HG03565 (cell line): Measurements from ENCODE around the gene ATP7A.
A peak's percentile ranks its signal among the peaks of the same experiment; 100 is the strongest.
"Not testable (repeated sequence)": the region's sequence is repeated elsewhere in the genome, so short reads cannot be mapped to it uniquely, and the experiment has no call there.

Experiments
- ATAC-seq: cut with Tn5 transposase; IDR thresholded peaks from one replicate; pipeline ENCODE4 v1.9.1; 2021; ENCODE audit warnings: mild to moderate bottlenecking, moderate library complexity; ENCODE audit not compliant: unreplicated experiment

ATP7A gene

GRCh38 chrX:77910108-77910840 lies at the start of gene ATP7A:
TSS of gene ATP7A (plus strand) at chrX:77910693. CDS start at chrX:77971642, 60,949 bp downstream.
- ATAC-seq = peak; percentile 76

- no peak for ATAC-seq
Observed at GRCh38 chrX:77875372-77875771, 35.1 kb upstream of the ATP7A start.

GRCh38 chrX:77881418-77881817 lies 29.1 kb upstream of the ATP7A start:
- not testable (repeated sequence) for ATAC-seq

- no peak for ATAC-seq
Observed at GRCh38 chrX:77892887-77893286, 17.6 kb upstream of the ATP7A start.

- no peak for ATAC-seq
Observed at GRCh38 chrX:77893713-77894112, 16.8 kb upstream of the ATP7A start.

GRCh38 chrX:77894921-77895886 lies 15.3 kb upstream of the ATP7A start, which contains the start of gene MAGT1:
TSS of gene MAGT1 (minus strand) at chrX:77895435. CDS start at chrX:77895410, 25 bp downstream.
- peak; percentile 84 for ATAC-seq

- peak; percentile 59 for ATAC-seq
Observed at GRCh38 chrX:77899081-77899828, 11.2 kb upstream of the ATP7A start, which contains the start of gene COX7B. TSS of gene COX7B (plus strand) at chrX:77899468. CDS start at chrX:77899554, 86 bp downstream.

GRCh38 chrX:77900688-77901087 lies 9.8 kb upstream of the ATP7A start:
- ATAC-seq = no peak

- no peak for ATAC-seq
Observed at GRCh38 chrX:77901506-77901905, 9.0 kb upstream of the ATP7A start.

GRCh38 chrX:77917294-77917933 lies 6.9 kb downstream of the ATP7A start:
- peak; percentile 55 for ATAC-seq

GRCh38 chrX:77918568-77918967 lies 8.1 kb downstream of the ATP7A start:
- ATAC-seq = no peak

GRCh38 chrX:77919370-77919769 lies 8.9 kb downstream of the ATP7A start:
- ATAC-seq = not testable (repeated sequence)

GRCh38 chrX:77922787-77923186 lies 12.3 kb downstream of the ATP7A start:
- no peak for ATAC-seq

- ATAC-seq = no peak
Observed at GRCh38 chrX:77924320-77924859, 13.9 kb downstream of the ATP7A start.

- no peak for ATAC-seq
Observed at GRCh38 chrX:77925764-77926163, 15.3 kb downstream of the ATP7A start.

GRCh38 chrX:77930581-77930980 lies 20.1 kb downstream of the ATP7A start:
- no peak for ATAC-seq

- no peak for ATAC-seq
Observed at GRCh38 chrX:77935886-77936285, 25.4 kb downstream of the ATP7A start.

- no peak for ATAC-seq
Observed at GRCh38 chrX:77936299-77936698, 25.8 kb downstream of the ATP7A start.

- no peak for ATAC-seq
Observed at GRCh38 chrX:77937291-77937690, 26.8 kb downstream of the ATP7A start.

GRCh38 chrX:77938083-77938680 lies 27.7 kb downstream of the ATP7A start:
- ATAC-seq = no peak
